ENCODE measurements around the gene HDAC11. TPM values are rescaled to one million over a fixed set of nuclear protein-coding genes. Genes with fewer than 3 reads are reported as not detected.
A peak's percentile ranks its signal among the peaks of the same experiment; 100 is the strongest.

HDAC11 gene
- total and polyA plus RNA-seq, 2 of the 13 experiments (the other 11 are each of a cell fraction or from before 2014, with no cell fraction given): 13.7 to 33.1 TPM

GRCh38 chr3:13484851-13485590, 4.9 kb downstream of the HDAC11 start (continued):
- TF ChIP-seq ZNF580 (CRISPR knock-in tag; IDR thresholded peaks at IDR 0.05; ENCODE audit: borderline replicate concordance, low read depth) (peak; percentile 96; the same call in 1 of the 2 replicates), RBFOX2 (IDR thresholded peaks at IDR 0.05; ENCODE audit: low read depth, low read length) (peak; percentile 41; the same call in 1 of the 2 replicates), ZMAT3 (CRISPR knock-in tag; conservative IDR thresholded peaks at IDR 0.05) (peak; percentile 92), EHMT2 (IDR thresholded peaks at IDR 0.05; ENCODE audit: borderline replicate concordance, low read depth, low read length) (no peak), NR2F6 (IDR thresholded peaks at IDR 0.05) (no peak), NR2F6 (CRISPR knock-in tag; IDR thresholded peaks at IDR 0.05) (peak; percentile 83), ZNF512B (CRISPR knock-in tag; IDR thresholded peaks at IDR 0.05; ENCODE audit: borderline replicate concordance) (no peak), GMEB2 (CRISPR knock-in tag; IDR thresholded peaks at IDR 0.05; ENCODE audit: low read depth) (no peak), ZNF629 (CRISPR knock-in tag; conservative IDR thresholded peaks at IDR 0.05) (no peak), RFXANK (CRISPR knock-in tag; IDR thresholded peaks at IDR 0.05) (peak; percentile 35; the same call in 1 of the 2 replicates), ZNF616 (CRISPR knock-in tag; IDR thresholded peaks at IDR 0.05; ENCODE audit: low read depth) (0 out of 2 replicates have a peak, but pooled peaks have one; percentile 62), KLF6 (CRISPR knock-in tag; IDR thresholded peaks at IDR 0.05) (peak; percentile 48; the same call in 1 of the 2 replicates), ZNF44 (CRISPR knock-in tag; IDR thresholded peaks at IDR 0.05) (no peak), ZBTB42 (CRISPR knock-in tag; IDR thresholded peaks at IDR 0.05) (no peak; the same call in 1 of the 2 replicates), ZNF574 (CRISPR knock-in tag; IDR thresholded peaks at IDR 0.05) (peak; percentile 51), ZSCAN22 (CRISPR knock-in tag; IDR thresholded peaks at IDR 0.05) (no peak), ZKSCAN5 (CRISPR knock-in tag; IDR thresholded peaks at IDR 0.05) (no peak), SIX4 (CRISPR knock-in tag; IDR thresholded peaks at IDR 0.05) (no peak), ZFY (CRISPR knock-in tag; IDR thresholded peaks at IDR 0.05) (peak; percentile 83), POLR2AphosphoS5 (IDR thresholded peaks at IDR 0.05; ENCODE audit: low read depth, low read length) (no peak), TAF15 (IDR thresholded peaks at IDR 0.05; ENCODE audit: low read depth, low read length, poor library complexity, severe bottlenecking) (no peak), IKZF5 (CRISPR knock-in tag; IDR thresholded peaks at IDR 0.05) (peak; percentile 81; the same call in 1 of the 2 replicates), EZH2 (conservative IDR thresholded peaks at IDR 0.05; ENCODE audit: low read depth, low read length) (no peak)

Data from HepG2 (cell line).